ENCODE data around the gene CCN5.

The CCN5 gene

GRCh38 chr20:44773070-44773829 lies 58.1 kb downstream of the CCN5 start:
- Mint-ChIP-seq H3K4me1 (no peaks in the 10 kb centered on the region), H3K36me3 (no peaks in the 10 kb centered on the region), H3K9me3 (no peaks in the 10 kb centered on the region), H3K27ac (no peak overlapping the region), H3K4me3 (no peak overlapping the region), H3K27me3 (peaks cover 17% of the 10 kb centered on the region)
- DNase-seq: no peak
- CTCF ChIA-PET: no interaction called here

GRCh38 chr20:44776980-44777379 lies 61.8 kb downstream of the CCN5 start:
- H3K4me1 Mint-ChIP-seq: no peaks in the 10 kb centered on the region

More at GRCh38 chr20:44776980-44777379, 61.8 kb downstream of the CCN5 start:
- H3K27ac Mint-ChIP-seq: no peak overlapping the region
- no peaks in the 10 kb centered on the region for H3K36me3 Mint-ChIP-seq
- H3K27me3 Mint-ChIP-seq: peaks cover 3% of the 10 kb centered on the region
- DNase-seq: peak; percentile 45
- H3K4me3 Mint-ChIP-seq: no peak overlapping the region
- no peaks in the 10 kb centered on the region for H3K9me3 Mint-ChIP-seq
- CTCF ChIA-PET: interaction anchor here (1.0 to 1.1 kb wide), 2 partner anchors 29 to 45 kb away, joined by 4 to 5 read pairs; no protein-coding TSS in a partner anchor
